Astrocyte (in vitro differentiated cells and primary cell): ENCODE results near the gene PLD5. TPM values are rescaled to one million over a fixed set of nuclear protein-coding genes. Genes with fewer than 3 reads are reported as not detected.
A peak's percentile ranks its signal among the peaks of the same experiment; 100 is the strongest.
"Not testable (repeated sequence)": the region's sequence is repeated elsewhere in the genome, so short reads cannot be mapped to it uniquely, and the experiment has no call there.

Experiments
- DNase-seq: peaks from one replicate; pipeline ENCODE4 v3.0.0-alpha.2; 2010; ENCODE audit warnings: low read depth
- FAIRE-seq: peaks from 2 replicates; lab custom pipeline; 2011; peaks lifted over from hg19 to GRCh38; lab: Jason Lieb, UNC
- H2AFZ ChIP-seq: 2 replicates; pipeline ENCODE4 v1.6.0; 2012; ENCODE audit warnings: low read depth, low read length, inconsistent platforms
- H3K27ac ChIP-seq: 2 replicates; pipeline ENCODE4 v1.5.1; 2011; ENCODE audit warnings: low read depth, low read length, inconsistent platforms
- H3K27me3 ChIP-seq: 2 replicates; pipeline ENCODE4 v1.6.0; 2011; ENCODE audit warnings: low read length, inconsistent platforms; ENCODE audit not compliant: insufficient read depth
- H3K36me3 ChIP-seq: 2 replicates; pipeline ENCODE4 v1.5.1; 2011; ENCODE audit warnings: low read length, inconsistent platforms; ENCODE audit not compliant: insufficient read depth
- H3K4me1 ChIP-seq: 2 replicates; pipeline ENCODE4 v1.5.1; 2011; ENCODE audit warnings: low read length, inconsistent platforms; ENCODE audit not compliant: insufficient read depth
- H3K4me2 ChIP-seq: 2 replicates; pipeline ENCODE4 v1.6.0; 2012; ENCODE audit warnings: low read length, inconsistent platforms
- H3K4me3 ChIP-seq: 2 replicates; pipeline ENCODE4 v1.5.1; 2011; ENCODE audit warnings: low read depth, mild to moderate bottlenecking, low read length, inconsistent platforms; ENCODE audit not compliant: insufficient read depth
- H3K79me2 ChIP-seq: 2 replicates; pipeline ENCODE4 v1.6.0; 2012; ENCODE audit warnings: mild to moderate bottlenecking, low read length, inconsistent platforms; ENCODE audit not compliant: insufficient read depth
- H3K9ac ChIP-seq: 2 replicates; pipeline ENCODE4 v1.6.0; 2012; ENCODE audit warnings: mild to moderate bottlenecking, low read length, inconsistent platforms
- H3K9me3 ChIP-seq: 2 replicates; pipeline ENCODE4 v1.5.1; 2012; ENCODE audit warnings: low read depth, mild to moderate bottlenecking, low read length, inconsistent platforms; ENCODE audit not compliant: insufficient read depth
- H4K20me1 ChIP-seq: 2 replicates; pipeline ENCODE4 v1.6.0; 2012; ENCODE audit warnings: low read length, inconsistent platforms; ENCODE audit not compliant: insufficient read depth
- H3K27ac Mint-ChIP-seq: one replicate; pipeline ENCODE4 v1.8.0; 2021; ENCODE audit warnings: mild to moderate bottlenecking, mixed read lengths; ENCODE audit not compliant: unreplicated experiment
- H3K27me3 Mint-ChIP-seq: one replicate; pipeline ENCODE4 v1.8.0; 2021; ENCODE audit warnings: low read depth, mixed read lengths; ENCODE audit not compliant: unreplicated experiment
- H3K36me3 Mint-ChIP-seq: one replicate; pipeline ENCODE4 v1.8.0; 2021; ENCODE audit warnings: low read depth, mixed read lengths; ENCODE audit not compliant: unreplicated experiment
- H3K4me1 Mint-ChIP-seq: one replicate; pipeline ENCODE4 v1.8.0; 2021; ENCODE audit warnings: low read depth, mixed read lengths; ENCODE audit not compliant: unreplicated experiment
- H3K4me3 Mint-ChIP-seq: one replicate; pipeline ENCODE4 v1.8.0; 2021; ENCODE audit warnings: mild to moderate bottlenecking, moderate library complexity, mixed read lengths; ENCODE audit not compliant: unreplicated experiment
- H3K9me3 Mint-ChIP-seq: one replicate; pipeline ENCODE4 v1.8.0; 2021; ENCODE audit warnings: mild to moderate bottlenecking, mixed read lengths; ENCODE audit not compliant: unreplicated experiment
- CTCF ChIP-seq: IDR thresholded peaks from 2 replicates; pipeline ENCODE4 v1.5.1; 2011; ENCODE audit warnings: low read depth, mild to moderate bottlenecking, inconsistent platforms, low read length, moderate library complexity; ENCODE audit not compliant: insufficient read depth
- EZH2 ChIP-seq: IDR thresholded peaks from 2 replicates; pipeline ENCODE4 v1.6.1; 2012; ENCODE audit warnings: mild to moderate bottlenecking, low read length, inconsistent platforms; ENCODE audit not compliant: insufficient read depth
- total RNA-seq: library from RNA; stranded (reverse); gene quantifications from 2 replicates; pipeline ENCODE4 v1.2.1, GENCODE V29; 2021

Gene PLD5
- total RNA-seq, 1 donor from 2014 or later: 4.9 TPM

GRCh38 chr1:242225767-242226573 lies 298.5 kb downstream of the PLD5 start:
- no peak for FAIRE-seq
- Histone ChIP-seq H3K27ac (no peak overlapping the region), H3K79me2 (no peaks in the 10 kb centered on the region)

GRCh38 chr1:242224878-242225766 lies 299.4 kb downstream of the PLD5 start:
- not testable (repeated sequence) for H3K4me3 Mint-ChIP-seq, H3K27me3 Mint-ChIP-seq, H3K79me2 ChIP-seq, H3K9me3 Mint-ChIP-seq, H3K4me2 ChIP-seq, H3K9me3 ChIP-seq, H3K36me3 Mint-ChIP-seq, H3K27ac Mint-ChIP-seq, H3K27ac ChIP-seq, H3K9ac ChIP-seq, H3K27me3 ChIP-seq, H3K4me1 Mint-ChIP-seq, FAIRE-seq, H2AFZ ChIP-seq, H3K36me3 ChIP-seq, H4K20me1 ChIP-seq, DNase-seq, H3K4me3 ChIP-seq, H3K4me1 ChIP-seq

More at GRCh38 chr1:242225767-242226573, 298.5 kb downstream of the PLD5 start:
- Mint-ChIP-seq H3K27me3 (no peaks in the 10 kb centered on the region), H3K27ac (no peak overlapping the region), H3K9me3 (no peaks in the 10 kb centered on the region), H3K36me3 (no peaks in the 10 kb centered on the region), H3K4me1 (peaks cover 7% of the 10 kb centered on the region), H3K4me3 (no peak overlapping the region)
- Histone ChIP-seq H3K9me3 (no peaks in the 10 kb centered on the region), H2AFZ (no peak overlapping the region), H3K9ac (no peak overlapping the region), H3K36me3 (no peaks in the 10 kb centered on the region), H3K4me3 (no peak overlapping the region), H3K4me2 (no peak overlapping the region), H3K27me3 (no peaks in the 10 kb centered on the region), H4K20me1 (no peaks in the 10 kb centered on the region), H3K4me1 (no peaks in the 10 kb centered on the region)
- TF ChIP-seq EZH2: no peak
- no peak for TF ChIP-seq CTCF
- peak; percentile 2 for DNase-seq

- H3K36me3 ChIP-seq: no peaks in the 10 kb centered on the region
- no peaks in the 10 kb centered on the region for H3K27me3 Mint-ChIP-seq
- TF ChIP-seq CTCF: no peak
- no peak for TF ChIP-seq EZH2
- no peak overlapping the region for H3K4me3 ChIP-seq
- H3K9me3 ChIP-seq: no peaks in the 10 kb centered on the region
- no peaks in the 10 kb centered on the region for H3K79me2 ChIP-seq
- no peak overlapping the region for H2AFZ ChIP-seq
- no peak overlapping the region for H3K27ac Mint-ChIP-seq
- H3K27me3 ChIP-seq: no peaks in the 10 kb centered on the region
- no peaks in the 10 kb centered on the region for H3K36me3 Mint-ChIP-seq
- H3K9ac ChIP-seq: no peak overlapping the region
- peaks cover 7% of the 10 kb centered on the region for H3K4me1 Mint-ChIP-seq
- no peaks in the 10 kb centered on the region for H3K9me3 Mint-ChIP-seq
- H3K4me3 Mint-ChIP-seq: no peak overlapping the region
- H3K4me1 ChIP-seq: no peaks in the 10 kb centered on the region
- FAIRE-seq: no peak
- no peak for DNase-seq
- H3K27ac ChIP-seq: no peak overlapping the region
- H4K20me1 ChIP-seq: no peaks in the 10 kb centered on the region
- no peak overlapping the region for H3K4me2 ChIP-seq
These were observed 300.0 kb downstream of the PLD5 start for GRCh38 chr1:242224461-242224860.
